Measurements from ENCODE around the gene RPTOR. TPM values are rescaled to one million over a fixed set of nuclear protein-coding genes. Genes with fewer than 3 reads are reported as not detected.

Gene RPTOR
- total and polyA plus RNA-seq, 4 donors, result 12.4 to 46.1 (median 29.7) TPM

DNA sequence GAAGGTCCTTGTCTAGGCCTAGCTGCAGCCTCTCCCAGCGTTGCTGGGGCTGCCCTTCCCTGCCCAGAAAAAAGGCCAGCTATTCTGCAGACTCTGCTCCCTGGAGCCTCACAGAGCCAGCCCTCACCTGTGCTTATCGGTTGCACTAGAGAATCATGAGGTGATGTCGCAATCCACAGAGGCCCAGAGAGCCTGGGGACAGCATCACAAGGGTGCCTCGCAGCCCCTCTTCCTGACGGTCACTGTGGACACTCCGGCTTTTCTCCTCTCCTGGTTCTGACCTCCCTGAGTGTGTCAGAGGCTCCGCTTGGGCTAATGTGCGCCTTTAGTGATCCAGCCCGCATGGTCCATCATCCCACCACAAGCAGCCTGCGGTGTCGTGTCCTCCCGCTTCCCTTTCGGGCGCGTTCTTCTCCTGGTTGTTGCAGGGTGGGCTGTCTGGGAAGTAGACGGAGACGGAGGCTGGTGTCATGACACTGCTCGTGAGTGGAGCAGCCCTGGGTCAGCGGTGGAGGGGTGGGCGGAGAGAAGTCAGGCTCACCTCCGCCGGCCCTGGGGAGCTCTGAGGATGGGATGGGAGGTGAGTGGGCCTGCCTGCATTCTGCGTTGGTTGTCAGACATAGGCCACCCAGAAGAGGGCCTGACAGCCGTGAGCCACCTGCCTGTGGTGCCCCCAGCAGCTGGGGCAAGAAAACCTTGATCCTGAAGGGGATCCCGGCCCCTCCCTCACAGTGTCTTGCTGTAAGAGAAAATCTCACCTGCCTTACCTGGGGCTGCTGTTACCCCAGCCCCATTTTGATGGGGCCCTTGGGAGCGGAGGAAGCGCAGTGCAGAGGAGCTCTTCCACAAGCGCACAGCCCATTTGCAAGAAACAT, 281.1 kb downstream of the RPTOR start:
- no peaks in the 10 kb centered on the region for H3K9me3 ChIP-seq (ENCODE audit: control insufficient read depth in 4 of 4, insufficient read depth in 3 of 4, low read length in 3 of 4)
- 87 to 91% methylated on average over 28 of the region's 28 CpGs for WGBS, 2 donors
- H3K4me3 ChIP-seq, result no peak overlapping the region
- TF ChIP-seq, protein P1, sequence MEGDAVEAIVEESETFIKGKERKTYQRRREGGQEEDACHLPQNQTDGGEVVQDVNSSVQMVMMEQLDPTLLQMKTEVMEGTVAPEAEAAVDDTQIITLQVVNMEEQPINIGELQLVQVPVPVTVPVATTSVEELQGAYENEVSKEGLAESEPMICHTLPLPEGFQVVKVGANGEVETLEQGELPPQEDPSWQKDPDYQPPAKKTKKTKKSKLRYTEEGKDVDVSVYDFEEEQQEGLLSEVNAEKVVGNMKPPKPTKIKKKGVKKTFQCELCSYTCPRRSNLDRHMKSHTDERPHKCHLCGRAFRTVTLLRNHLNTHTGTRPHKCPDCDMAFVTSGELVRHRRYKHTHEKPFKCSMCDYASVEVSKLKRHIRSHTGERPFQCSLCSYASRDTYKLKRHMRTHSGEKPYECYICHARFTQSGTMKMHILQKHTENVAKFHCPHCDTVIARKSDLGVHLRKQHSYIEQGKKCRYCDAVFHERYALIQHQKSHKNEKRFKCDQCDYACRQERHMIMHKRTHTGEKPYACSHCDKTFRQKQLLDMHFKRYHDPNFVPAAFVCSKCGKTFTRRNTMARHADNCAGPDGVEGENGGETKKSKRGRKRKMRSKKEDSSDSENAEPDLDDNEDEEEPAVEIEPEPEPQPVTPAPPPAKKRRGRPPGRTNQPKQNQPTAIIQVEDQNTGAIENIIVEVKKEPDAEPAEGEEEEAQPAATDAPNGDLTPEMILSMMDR (IDR thresholded peaks at IDR 0.05; ENCODE audit: control extremely low read depth, extremely low read depth), result no peak
- H3K27ac ChIP-seq (ENCODE audit: low read depth in 1 of 2, low read length in 1 of 2), result no peak overlapping the region
- ATAC-seq (ENCODE audit: insufficient read depth, low FRiP score), result no peak
- H3K36me3 ChIP-seq (ENCODE audit: control insufficient read depth in 4 of 4, insufficient read depth in 4 of 4, low read length in 4 of 4), result peaks cover 0 to 11% (median 5%) of the 10 kb centered on the region in 4 donors
- H3K4me1 ChIP-seq (ENCODE audit: control insufficient read depth in 5 of 5, insufficient read depth in 5 of 5, low read length in 5 of 5), result peaks cover 0 to 4% (median 0%) of the 10 kb centered on the region in 5 donors
- no peaks in the 10 kb centered on the region for H3K27me3 ChIP-seq (ENCODE audit: control insufficient read depth in 3 of 3, insufficient read depth in 3 of 3, low read length in 2 of 3)
- no peak overlapping the region for H3K9ac ChIP-seq (ENCODE audit: insufficient read depth in 1 of 2, low read length in 2 of 2)
- DNase-seq, result peak in 1 of 3 donors; percentile 7

DNA sequence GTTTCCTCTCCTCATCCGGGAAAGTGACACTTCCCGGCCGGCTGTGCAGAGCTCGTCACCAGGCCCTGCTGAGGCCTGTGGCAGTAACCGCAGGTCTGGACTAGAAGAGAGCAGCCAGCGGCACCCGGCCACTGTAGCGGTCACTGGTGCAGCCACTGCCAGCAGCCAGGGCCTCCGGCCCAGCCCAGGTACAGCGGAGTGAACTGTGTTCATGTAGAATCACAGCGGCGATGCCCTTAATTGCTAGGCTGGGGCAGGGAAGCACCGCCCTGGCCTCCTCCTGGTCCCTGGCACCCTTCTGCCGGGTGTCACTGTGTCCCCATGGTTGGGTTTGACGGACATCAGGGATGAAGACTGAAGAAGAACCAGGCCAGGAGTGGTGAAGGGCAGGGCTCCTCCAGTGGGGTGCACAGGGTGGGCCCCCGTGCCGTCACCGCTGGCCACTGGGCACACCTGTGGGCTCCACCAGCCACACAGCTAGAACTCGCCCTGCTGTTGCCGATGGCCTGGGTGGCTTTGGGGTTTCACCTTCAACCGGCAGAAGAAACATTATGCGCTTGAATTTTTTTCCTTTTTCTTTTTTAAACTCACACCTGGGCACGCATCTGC, 281.8 kb downstream of the RPTOR start:
- Histone ChIP-seq H3K4me1 (ENCODE audit: control insufficient read depth in 5 of 5, insufficient read depth in 5 of 5, low read length in 5 of 5) (peaks cover 0 to 4% (median 0%) of the 10 kb centered on the region in 5 donors), H3K9me3 (ENCODE audit: control insufficient read depth in 4 of 4, insufficient read depth in 3 of 4, low read length in 3 of 4) (peaks cover 0 to under 1% (median 0%) of the 10 kb centered on the region in 4 donors), H3K36me3 (ENCODE audit: control insufficient read depth in 4 of 4, insufficient read depth in 4 of 4, low read length in 4 of 4) (peaks cover 0 to 11% (median 8%) of the 10 kb centered on the region in 4 donors), H3K27me3 (ENCODE audit: control insufficient read depth in 3 of 3, insufficient read depth in 3 of 3, low read length in 2 of 3) (no peaks in the 10 kb centered on the region), H3K4me3 (no peak overlapping the region), H3K9ac (ENCODE audit: insufficient read depth in 1 of 2, low read length in 2 of 2) (no peak overlapping the region), H3K27ac (ENCODE audit: low read depth in 1 of 2, low read length in 1 of 2) (no peak overlapping the region)
- TF ChIP-seq, protein P1 (IDR thresholded peaks at IDR 0.05; ENCODE audit: control extremely low read depth, extremely low read depth), result no peak
- WGBS, 2 donors, result 88 to 89% methylated on average over 23 of the region's 23 CpGs
- DNase-seq (peak in 1 of 3 donors; percentile 9), ATAC-seq (ENCODE audit: insufficient read depth, low FRiP score) (no peak)

DNA sequence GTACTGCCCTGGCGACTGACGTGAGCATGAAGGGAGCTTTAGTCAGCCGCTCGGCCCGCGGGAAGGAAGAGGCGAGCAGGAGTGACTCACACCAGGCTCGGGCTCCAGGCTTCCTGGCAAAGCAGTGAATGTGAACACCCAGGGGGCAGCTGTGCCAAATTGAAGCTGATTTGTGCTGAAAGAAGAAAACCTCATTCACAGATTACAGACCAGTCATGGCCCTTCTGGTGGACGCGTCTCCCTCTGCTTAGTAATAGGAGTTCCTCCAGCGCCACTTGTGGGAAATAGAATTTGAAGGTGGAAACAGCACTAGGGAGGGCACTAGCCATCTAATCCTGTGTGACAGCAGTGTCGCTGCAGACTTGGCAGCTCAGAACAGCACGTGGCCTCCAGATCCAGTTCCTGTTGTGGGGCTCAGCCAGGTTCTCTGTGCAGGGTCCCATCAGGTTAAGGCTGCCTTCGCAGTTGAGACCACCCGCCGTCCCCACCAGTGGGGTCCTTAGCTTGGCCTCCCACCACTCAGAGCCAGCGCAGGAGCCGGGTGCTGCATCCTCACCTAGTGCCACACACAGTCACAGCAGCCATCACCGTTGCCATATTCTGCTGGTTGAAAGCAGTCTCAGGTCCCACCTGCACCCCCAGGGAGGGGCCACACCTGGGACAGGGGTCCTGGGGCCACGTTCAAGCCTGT, 282.5 kb downstream of the RPTOR start:
- peaks cover 0 to 5% (median 0%) of the 10 kb centered on the region in 5 donors for H3K4me1 ChIP-seq (ENCODE audit: control insufficient read depth in 5 of 5, insufficient read depth in 5 of 5, low read length in 5 of 5)
- peak; percentile 76 for ATAC-seq (ENCODE audit: insufficient read depth, low FRiP score)
- H3K36me3 ChIP-seq (ENCODE audit: control insufficient read depth in 4 of 4, insufficient read depth in 4 of 4, low read length in 4 of 4), result peaks cover 0 to 12% (median 10%) of the 10 kb centered on the region in 4 donors
- H3K4me3 ChIP-seq, result no peak overlapping the region
- TF ChIP-seq, protein P1 (IDR thresholded peaks at IDR 0.05; ENCODE audit: control extremely low read depth, extremely low read depth), result no peak
- 53 to 67% methylated on average over 20 of the region's 20 CpGs for WGBS, 2 donors
- H3K9me3 ChIP-seq (ENCODE audit: control insufficient read depth in 4 of 4, insufficient read depth in 3 of 4, low read length in 3 of 4), result peaks cover 0 to 2% (median 0%) of the 10 kb centered on the region in 4 donors
- peak in 1 of 3 donors; percentile 11 for DNase-seq
- peak overlapping the region in 1 of 2 donors; percentile 12 for H3K27ac ChIP-seq (ENCODE audit: low read depth in 1 of 2, low read length in 1 of 2)
- H3K27me3 ChIP-seq (ENCODE audit: control insufficient read depth in 3 of 3, insufficient read depth in 3 of 3, low read length in 2 of 3), result no peaks in the 10 kb centered on the region
- H3K9ac ChIP-seq (ENCODE audit: insufficient read depth in 1 of 2, low read length in 2 of 2), result no peak overlapping the region

All from lung (tissue), 12 donors.